Upper lobe of left lung (tissue), 4 donors: ENCODE measurements around the gene TMEM187.

Experiments
- CTCF ChIP-seq, 6 experiments: fragments of 450-650 bp in 4 of 6; fragments of 200-600 bp in 2 of 6; sonication (generic) in 2 of 6; IDR thresholded peaks; one replicate each; pipeline ENCODE4 v1.5.1; 2016 to 2019; ENCODE audit warnings: antibody characterized with exemption in 6 of 6
- EP300 ChIP-seq, 4 donors: sonication (generic); formaldehyde crosslinking; IDR thresholded peaks; one replicate each; pipeline ENCODE4 v1.5.1; 2017; ENCODE audit warnings: antibody characterized with exemption in 4 of 4, control low read depth in 2 of 4
- POLR2A ChIP-seq, 4 donors: fragments of 450-650 bp; IDR thresholded peaks; one replicate each; pipeline ENCODE4 v1.5.1; 2016 to 2017; ENCODE audit warnings: antibody characterized with exemption in 4 of 4, mild to moderate bottlenecking in 2 of 4
- POLR2AphosphoS5 ChIP-seq, 2 donors: sonication (generic); formaldehyde crosslinking; IDR thresholded peaks; one replicate each; pipeline ENCODE4 v1.5.1; 2017; ENCODE audit warnings: antibody characterized with exemption in 2 of 2

GRCh38 chrX:153995504-153995903 lies 22.9 kb downstream of the TMEM187 start:
- no peak for TF ChIP-seq POLR2A (IDR thresholded peaks at IDR 0.05)
- TF ChIP-seq POLR2AphosphoS5 (IDR thresholded peaks at IDR 0.05), result no peak
- TF ChIP-seq CTCF (IDR thresholded peaks at IDR 0.05), result no peak
- no peak for TF ChIP-seq EP300 (IDR thresholded peaks at IDR 0.05)
